ENCODE measurements around the gene MESP1.
A peak's percentile ranks its signal among the peaks of the same experiment; 100 is the strongest.
"Not testable (repeated sequence)": the region's sequence is repeated elsewhere in the genome, so short reads cannot be mapped to it uniquely, and the experiment has no call there.

Gene MESP1, protein sequence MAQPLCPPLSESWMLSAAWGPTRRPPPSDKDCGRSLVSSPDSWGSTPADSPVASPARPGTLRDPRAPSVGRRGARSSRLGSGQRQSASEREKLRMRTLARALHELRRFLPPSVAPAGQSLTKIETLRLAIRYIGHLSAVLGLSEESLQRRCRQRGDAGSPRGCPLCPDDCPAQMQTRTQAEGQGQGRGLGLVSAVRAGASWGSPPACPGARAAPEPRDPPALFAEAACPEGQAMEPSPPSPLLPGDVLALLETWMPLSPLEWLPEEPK

DNA sequence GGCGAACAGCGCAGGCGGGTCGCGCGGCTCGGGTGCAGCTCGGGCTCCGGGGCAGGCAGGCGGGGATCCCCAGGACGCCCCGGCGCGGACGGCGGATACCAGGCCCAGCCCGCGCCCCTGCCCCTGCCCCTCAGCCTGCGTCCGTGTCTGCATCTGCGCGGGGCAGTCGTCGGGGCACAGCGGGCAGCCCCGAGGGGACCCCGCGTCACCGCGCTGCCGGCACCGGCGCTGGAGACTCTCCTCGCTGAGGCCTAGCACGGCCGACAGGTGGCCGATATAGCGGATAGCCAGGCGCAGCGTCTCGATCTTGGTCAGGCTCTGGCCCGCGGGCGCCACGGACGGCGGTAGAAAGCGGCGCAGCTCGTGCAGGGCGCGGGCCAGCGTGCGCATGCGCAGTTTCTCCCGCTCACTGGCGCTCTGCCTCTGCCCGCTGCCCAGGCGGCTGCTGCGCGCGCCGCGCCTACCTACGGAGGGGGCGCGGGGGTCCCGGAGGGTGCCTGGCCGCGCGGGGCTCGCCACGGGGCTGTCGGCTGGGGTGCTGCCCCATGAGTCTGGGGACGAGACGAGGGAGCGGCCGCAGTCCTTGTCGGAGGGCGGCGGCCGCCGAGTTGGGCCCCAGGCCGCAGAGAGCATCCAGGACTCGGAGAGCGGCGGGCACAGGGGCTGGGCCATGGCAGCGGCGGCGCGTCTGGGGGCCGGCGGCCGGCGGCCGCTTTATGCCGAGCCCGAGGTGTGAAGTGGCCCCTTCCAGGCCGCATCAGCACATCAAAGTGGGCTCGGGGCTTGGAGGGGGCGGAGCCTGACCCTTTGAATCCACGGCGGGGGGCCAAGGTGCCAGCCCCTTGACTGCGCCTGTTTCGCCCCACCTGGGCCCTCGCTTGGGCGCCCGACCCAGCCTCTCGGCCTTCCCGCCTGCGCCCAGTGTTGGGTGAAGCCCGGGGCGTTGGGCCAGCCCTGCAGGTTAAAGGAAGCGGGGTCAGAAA lies at the start of gene MESP1:
TSS of gene MESP1 (minus strand) at position 690 of the 983 bp plus-strand sequence. CDS start at position 672, 18 bp downstream.
- peak; percentile 95 for DNase-seq (ENCODE audit: low spot score)

DNA sequence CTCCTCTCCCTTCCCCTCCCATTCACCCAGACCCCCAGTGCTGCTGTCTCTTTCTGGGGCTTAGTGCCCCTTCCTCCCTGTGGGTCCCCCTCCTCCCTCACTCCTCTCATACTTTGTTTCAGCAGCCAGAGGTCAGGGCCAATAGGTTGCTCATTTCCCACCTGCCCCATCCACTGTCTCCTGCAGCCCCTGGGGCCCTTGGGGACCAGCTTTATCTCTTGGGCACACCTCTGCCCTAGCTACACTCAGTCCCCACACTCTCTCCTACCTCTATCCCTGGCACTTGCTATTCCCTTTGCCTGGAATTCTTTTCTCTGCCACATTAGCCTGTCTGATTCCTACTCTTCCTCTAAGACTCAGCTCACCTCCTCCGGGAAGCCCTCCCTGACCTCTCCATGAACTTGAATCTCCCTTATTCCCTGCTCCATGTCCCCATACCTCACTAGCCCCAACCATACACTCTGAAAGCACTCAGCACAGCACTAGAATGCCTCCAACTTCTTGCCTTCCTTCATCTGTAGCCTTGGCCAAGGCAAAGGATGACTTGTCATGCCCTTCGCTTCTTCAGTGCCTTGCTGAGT lies 49.0 kb upstream of the MESP1 start:
- DNase-seq (ENCODE audit: low spot score): no peak

DNA sequence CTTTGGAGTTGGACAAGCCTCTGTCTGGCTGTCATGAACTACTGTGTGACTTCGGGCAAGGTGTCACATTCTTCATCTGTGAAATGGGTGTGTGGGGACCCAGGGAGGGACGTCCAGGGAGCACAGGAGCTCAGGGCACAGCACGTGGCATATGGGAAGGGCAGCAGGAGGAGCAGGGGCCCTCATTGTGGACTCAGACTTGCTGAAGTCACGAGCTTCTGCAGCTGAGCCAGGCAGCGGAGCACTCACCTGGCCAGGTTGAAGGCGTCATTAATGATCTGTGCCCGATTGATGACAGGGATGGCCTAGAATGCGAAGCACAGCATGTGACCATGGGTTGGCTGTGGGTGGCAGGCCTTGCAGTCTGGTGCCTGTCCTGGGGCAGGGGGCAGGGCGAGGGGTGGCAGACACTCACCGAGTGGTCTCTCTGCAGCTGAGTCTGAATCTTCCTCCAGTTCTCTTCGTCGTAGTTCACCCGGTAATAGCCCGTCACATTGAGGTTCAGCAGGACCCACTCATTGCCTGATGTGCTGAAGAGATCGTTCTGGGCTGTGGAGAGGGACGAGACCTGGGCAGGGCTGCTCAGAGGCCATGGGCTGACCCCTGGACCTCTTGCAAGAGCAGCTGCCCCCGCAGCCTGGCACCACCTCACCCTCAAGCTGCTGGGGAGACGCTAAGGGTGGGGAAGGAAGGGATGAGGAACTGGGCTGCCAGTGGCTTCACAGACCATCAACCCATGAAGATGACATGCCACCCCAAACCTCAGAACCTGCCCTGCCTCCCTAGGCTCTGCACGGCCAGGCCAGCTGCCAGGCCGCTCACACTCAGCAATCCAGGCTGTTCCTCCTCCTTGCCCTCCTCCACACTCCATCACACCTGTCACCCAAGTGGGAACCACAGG lies 48.2 kb upstream of the MESP1 start:
- no peak for DNase-seq (ENCODE audit: low spot score)

DNA sequence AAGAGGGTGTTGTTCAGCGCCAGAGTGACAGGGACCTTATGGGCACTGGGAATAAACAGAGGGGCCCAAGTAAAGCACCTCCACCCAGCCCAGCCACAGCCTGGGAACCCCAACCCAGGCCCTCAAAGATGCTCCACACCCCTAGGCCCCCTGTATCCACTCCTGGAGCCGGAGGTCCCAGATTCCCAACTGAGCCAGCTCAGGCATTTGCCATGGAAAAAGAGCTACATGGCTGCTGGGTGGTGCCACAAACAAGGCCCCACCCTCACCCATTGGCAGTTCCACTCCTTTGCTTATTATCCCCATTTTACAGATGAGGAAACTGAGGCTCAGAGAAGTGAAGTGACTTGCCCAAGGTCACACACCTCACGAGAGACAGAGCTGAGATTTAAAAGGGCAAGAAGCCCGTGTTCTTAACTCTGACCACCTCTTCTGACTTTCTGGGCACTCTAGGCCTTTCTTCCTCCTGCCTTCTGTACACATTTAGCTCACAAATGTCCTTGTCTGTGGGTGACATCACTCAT lies 46.7 kb upstream of the MESP1 start:
- DNase-seq (ENCODE audit: low spot score): no peak

DNA sequence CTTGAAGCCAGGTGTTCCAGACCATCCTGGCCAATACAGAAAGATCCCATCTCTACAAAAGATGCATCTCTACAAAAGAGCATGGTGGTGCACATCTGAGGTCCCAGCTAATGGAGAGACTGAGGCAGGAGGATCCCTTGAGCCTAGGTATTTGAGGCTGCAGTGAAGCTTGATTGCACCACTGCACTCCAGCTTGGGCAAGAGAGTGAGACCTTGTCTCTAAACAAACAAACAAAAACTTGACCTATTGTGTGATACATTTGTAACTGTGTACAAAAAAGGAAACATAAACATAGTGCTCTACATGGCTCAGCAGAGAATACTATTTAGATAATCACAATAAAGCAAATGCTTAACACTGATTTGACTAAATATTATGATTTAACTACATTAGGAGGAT lies 44.9 kb upstream of the MESP1 start:
- no peak for DNase-seq (ENCODE audit: low spot score)

DNA sequence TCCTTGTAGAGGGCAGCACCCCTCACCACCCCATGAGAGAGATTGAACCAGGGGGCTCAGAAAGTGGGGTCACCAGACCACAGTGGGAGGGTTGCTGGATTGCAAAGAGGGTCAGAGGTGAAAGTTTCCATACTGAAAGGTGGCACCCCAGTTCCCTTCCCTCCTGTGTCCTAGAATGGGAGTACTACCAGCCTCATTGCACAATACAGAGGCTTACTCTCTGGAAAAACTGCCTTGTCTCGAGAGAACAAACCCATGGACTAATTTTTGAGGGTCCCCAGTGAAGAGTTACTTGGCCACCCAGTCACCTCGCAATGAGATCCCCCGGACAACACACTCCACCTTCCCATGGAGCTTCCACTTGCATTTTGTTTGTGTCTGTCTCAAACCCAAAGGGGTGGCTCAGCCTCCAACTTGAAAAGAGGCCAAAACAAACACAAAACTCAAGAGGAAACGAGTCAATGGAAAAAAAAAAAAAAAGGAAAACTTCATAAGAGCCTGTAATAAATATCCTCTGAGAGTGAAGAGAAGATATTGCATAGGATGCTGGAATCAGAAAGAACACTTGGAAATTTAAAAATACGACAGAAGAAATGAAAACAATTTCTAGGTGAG lies 43.7 kb upstream of the MESP1 start:
- DNase-seq (ENCODE audit: low spot score): no peak

DNA sequence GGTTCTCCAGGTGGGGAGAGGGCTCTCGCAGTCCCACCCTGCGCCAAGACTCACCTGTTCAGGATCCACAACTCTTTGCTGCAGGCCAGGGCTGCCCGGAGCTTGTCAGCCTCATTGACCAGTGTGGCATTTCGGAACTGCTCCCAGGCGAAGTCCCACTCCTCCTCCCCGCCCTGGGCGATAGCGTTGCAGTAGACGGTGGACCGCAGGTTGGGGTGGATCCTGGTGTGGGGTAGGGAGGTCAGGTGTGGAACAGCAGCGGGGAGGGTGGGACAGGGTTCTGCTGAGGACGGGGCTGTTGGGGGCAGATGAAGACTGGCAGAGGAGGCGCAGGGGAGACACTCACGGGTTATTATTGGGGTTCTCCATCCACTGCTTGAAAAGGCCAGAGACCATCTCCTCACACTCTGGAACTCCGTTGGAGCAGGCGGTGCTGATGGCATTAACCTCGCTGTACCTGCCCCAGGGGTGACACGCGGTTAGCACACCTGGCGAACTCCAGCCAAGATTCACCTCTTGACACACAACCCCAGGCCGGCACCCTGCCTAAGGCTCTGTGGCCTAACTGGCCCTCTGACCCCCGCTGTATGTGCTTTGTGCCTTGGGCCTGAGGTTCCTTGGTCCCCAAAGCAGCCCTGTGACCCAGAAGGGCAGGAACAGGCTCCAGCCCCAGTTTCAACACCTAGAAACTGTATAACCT lies 41.2 kb upstream of the MESP1 start:
- DNase-seq (ENCODE audit: low spot score): no peak

DNA sequence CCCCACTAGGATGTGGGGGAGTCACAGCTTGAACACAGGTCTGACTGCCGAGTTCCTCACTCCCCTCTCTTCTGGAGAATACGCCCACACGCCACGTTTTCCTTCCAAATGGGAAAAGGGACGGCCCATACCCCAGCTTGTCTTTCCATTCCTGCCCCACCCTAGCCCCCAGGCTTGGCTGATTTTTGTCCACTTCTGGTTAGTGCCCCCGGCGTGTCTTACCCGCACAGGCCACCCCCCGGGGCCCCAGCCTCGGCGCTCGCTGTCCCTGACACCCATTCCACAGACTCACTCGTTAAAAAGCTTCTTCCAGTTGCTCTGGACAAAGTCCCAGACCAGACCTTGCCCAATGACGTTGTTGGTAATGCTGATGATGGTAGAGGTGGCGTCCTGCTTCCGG lies 39.6 kb upstream of the MESP1 start:
- DNase-seq (ENCODE audit: low spot score): no peak

DNA sequence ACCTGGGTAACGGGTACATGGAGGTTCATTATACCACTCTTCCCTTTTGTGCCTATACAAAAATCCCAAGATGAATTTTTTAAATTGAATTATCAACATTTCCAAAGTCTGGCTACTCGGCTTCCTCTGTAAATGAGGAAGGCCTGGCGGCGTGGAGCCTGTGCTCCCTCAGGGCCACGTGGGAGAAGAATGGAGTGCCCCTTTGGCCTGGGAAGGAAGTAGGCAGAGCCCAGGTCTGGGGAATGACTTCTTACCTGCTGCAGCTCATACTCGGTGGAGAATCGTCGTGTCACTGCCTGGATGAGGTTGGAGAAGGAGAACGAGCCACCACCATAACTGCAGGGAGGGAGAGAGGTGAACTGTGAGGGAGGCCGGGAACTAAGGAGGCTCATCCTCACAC lies 39.2 kb upstream of the MESP1 start:
- no peak for DNase-seq (ENCODE audit: low spot score)

DNA sequence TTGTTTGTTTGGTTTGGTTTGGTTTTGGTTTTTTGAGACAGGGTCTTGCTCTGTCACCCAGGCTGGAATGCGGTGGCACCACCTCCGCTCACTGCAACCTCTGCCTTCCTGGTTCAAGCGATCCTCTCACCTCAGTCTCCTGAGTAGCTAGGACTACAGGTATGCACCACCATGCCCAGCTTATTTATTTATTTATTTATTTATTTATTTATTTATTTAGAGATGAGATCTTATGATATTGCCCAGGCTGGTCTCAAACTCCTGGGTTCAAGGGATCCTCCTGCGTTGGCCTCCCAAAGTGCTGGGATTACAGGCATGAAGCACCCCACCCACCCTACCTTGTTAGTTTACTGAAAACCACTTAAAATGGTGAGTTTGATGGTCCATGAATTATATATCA lies 37.5 kb upstream of the MESP1 start:
- not testable (repeated sequence) for DNase-seq (ENCODE audit: low spot score)

DNA sequence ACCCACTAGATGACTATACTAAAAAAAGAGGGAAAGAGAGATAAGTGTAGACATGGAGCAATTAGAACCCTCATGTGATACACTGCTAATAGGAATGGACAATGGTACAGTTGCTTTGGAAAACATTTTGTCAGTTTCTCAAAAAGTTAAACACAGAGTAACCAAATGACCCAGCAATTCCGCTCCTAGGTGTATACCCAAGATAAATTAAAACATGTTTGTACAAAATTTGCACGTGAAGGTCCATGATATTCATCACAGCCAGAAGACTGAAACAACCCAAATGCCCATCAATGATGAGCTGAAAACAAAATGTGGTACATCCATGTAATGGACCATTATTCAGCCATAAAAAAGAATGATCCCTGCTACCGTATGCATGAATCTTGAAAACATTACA lies 36.9 kb upstream of the MESP1 start:
- no peak for DNase-seq (ENCODE audit: low spot score)

DNA sequence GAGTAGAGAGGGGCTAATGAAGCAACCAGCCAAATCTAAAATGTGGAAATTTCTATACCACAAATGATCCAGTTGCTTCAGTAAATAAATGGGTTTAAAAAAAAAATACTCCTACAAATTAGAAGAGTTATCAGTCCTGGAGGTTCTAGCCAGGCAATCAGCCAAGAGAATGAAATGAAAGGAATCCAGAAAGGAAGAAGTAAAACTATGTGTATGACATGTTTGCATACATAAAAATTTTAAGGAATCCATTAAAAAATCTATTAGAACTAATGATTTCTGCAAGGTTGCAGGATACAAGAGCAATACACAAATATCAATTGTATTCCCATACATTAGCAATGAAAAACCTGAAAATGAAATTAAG lies 34.7 kb upstream of the MESP1 start:
- no peak for DNase-seq (ENCODE audit: low spot score)

DNA sequence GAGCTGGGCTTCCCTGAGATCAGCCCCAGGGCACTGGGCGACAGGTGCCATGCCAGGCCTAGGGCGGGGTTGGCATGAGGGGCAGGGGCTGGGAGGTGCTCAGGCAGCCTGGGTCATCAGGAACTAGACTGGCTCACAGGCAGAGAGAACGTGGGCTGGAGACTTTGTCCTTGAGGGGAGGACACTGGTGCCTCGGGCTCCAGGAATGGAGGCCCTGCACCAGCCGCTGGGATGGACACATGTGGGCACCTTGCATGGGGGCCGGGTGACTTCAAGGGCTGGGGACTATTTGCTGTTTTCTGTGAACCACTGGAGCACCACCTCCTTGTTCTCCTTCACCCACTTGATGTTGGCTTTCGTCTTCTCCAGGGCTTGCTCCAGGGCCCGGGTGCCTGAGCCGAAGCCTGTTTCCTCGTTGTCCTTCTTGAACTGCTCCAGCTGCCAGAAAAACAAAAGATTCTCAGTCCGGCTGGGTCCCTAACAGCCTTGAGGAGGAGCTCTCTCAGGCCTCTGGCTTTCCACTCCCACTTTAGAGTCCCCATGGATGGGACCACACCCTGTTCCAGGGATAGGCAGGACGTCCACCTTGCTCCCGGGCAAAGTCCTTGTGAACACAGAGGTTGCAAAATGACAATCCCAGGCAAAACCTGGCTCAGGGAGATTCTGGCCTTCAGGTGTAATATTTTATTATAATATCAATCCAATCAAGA lies 34.2 kb upstream of the MESP1 start:
- no peak for DNase-seq (ENCODE audit: low spot score)

DNA sequence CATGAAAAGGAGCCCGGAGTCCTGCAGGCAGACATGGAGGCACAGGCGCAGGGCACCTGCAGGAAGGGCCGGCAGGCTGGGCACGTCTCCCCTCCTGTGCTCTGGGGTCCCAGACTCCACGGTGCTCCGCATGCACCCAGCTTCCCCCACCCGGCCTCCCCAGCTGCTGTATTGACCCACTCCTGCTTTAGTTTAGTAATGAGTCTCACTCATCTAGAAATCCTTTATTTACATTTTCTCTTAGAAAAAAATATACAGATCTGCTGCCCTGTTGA lies 33.6 kb upstream of the MESP1 start:
- DNase-seq (ENCODE audit: low spot score): no peak

DNA sequence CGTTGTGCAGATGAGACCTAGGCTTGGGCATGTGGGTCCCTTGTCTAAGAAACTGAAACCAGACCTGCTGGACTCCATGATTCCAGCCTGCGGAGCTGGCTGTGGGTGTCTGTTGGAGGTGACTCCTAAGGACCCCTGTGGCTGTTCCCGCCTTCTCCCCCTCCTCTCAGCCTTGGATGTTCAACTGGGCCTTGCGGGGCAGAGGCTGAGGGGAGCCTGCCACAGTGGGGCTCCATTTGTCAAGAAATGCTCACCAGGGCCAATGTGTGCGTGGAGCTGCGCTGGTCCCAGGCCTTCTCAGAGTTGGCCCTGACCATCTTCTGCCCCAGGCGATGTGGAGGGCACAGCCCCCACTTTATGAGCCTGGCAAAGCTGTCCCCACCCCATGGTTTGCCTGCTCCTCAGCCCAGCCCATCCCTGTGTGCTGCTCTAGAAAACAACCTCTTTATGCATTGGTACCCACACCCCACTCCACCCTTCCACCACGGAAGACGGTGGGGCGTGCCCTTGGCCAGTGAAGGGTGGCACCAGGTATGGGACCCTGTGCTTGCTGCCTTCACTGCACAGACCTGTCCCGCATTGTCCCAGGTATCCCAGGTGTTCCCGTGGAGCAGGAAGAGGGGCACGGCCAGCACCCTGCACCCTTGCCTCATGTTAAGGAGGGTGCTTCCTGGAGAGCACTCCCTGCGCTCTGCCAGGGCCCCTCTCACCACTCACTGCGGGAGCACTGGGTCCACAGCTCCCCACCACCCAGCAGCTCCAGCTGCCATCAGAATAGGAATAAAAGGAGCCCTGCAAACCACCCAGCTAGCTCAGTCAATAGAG lies 33.0 kb upstream of the MESP1 start:
- DNase-seq (ENCODE audit: low spot score): no peak

DNA sequence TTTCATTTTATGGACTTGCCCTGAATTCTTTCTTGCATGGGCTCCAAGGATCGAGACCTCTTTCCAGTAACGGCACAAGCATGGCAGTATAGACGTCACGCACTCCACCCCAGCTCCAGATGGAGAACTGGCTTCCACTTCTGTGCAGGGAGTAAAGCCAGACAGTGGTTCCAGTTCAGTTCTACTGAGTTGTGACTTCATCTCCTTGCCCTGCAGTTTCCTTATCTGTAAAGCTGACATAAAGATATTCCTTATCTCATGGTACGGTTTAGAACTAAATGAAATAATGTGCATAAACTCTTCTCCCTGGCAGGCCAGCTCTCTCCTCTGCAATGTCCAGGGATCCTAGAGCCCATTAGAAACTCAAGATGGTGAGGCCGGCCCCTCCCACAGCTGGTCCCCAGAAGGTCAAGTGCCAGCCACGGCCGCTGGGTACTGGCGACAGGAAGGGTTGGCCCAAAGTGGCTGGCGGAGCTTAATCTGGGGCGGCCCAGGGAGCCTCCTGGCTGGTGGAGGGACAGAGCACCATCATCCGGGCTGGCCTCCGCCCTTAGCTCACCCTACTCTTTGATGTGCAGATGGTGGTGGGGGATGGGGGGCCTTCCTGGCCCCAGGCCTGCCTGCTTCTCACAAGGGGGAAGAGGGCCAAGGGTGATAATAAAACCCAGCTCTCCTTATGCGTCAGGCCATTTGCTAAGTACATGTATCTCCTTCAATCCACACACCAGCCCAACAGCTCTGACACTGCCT lies 32.2 kb upstream of the MESP1 start:
- DNase-seq (ENCODE audit: low spot score): no peak

DNA sequence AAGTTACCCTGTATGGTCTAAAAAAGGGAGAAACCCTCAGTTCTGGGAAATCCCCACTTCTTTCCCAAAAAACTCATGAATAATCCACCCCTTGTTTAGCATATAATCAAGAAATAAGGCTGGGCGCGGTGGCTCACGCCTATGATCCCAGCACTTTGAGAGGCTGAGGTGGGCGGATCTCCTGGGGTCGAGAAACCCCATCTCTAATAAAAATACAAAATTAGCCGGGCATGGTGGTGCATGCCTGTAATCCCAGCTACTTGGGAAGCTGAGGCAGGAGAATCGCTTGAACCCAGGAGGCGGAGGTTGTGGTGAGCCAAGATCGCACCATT lies 31.5 kb upstream of the MESP1 start:
- not testable (repeated sequence) for DNase-seq (ENCODE audit: low spot score)

DNA sequence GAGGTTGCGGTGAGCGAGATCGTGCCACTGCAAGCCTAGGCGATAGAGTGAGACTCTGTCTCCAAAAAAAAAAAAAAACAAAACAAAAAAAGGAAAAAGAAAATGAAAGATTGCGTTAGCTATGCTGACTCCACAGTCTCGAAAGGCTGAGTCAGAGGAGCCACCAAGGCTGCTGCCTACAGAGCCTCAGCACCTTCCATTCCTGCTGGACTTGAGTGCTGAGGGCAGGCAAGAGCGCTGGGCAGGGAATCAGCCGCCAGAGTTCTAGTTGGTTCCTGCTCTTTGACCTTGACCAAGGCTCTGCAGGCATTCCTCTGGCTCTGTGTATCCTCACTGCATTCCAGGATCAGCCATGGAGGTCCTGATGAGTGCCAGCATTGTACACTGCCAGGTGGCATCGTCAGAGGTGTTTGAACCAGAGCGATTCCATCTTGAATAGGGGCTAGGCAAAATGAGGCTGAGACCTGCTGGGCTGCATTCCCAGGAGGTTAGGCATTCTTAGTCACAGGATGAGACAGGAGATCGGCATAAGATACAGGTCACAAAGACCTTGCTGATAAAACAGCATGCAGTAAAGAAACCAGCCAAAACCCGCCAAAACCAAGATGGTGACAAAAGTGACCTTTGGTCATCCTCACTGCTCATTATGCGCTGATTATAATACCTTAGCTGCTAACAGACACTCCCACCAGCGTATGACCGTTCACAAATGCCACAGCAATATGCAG lies 31.0 kb upstream of the MESP1 start:
- DNase-seq (ENCODE audit: low spot score): peak; percentile 60

All from hepatic stellate cell (primary cell).